ENCODE data around the gene EFHD2.

DNA sequence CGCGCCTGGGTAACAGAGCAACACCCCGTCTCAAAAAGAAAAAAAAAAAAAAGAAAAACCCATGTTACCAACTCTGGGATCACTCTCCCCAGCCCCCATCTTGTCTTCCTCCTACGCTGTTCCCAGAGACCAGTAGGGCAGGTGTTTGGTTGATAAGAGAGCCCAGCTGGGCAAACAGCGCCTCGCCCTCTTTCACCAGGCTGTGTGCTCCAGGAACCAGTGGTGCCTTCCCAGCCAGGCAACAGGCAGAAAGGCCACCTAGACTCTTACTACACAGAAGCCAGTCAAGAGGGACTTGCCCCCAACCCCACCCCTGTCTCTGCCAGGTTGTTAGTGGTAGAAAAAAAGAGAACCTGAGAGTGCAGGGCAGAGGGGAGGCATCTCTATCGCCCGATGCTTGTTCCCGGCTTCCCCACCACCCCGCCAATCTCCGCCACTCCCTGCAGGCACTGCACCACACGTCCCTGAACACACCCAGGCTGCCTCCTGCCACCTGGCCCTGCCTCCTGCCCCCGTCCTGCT, 14.5 kb downstream of the EFHD2 start:
- TF ChIP-seq EZH2phosphoT487 (IDR thresholded peaks at IDR 0.05; ENCODE audit: insufficient read depth, low read depth) (no peak), EZH2 (IDR thresholded peaks at IDR 0.05; ENCODE audit: insufficient read depth, poor library complexity, severe bottlenecking) (no peak)
